ENCODE data around the gene SEZ6L.

SEZ6L gene

DNA sequence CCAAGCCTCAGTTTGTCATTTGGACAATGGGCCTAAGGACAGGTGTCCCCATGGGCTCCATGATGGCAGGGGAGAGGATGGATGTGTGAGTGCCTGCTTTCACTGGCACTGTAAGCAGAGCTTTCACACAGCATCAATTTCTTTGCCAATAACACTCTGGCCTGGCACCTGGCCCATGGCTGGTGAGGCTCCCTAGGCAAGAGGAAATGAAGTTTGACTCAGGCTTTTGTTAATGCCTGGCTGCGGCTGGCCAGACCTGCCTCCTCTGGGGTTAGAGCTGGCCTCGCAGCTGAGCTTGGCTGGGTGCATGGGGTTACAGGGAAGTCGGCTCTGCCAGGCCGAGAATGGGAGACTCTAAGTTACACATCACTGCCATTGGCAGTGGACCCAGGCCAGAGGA lies 30.0 kb upstream of the SEZ6L start:
- FAIRE-seq (no peak), DNase-seq (ENCODE audit: insufficient read length, low spot score) (no peak)
- TF ChIP-seq POLR2A (IDR thresholded peaks at IDR 0.05; ENCODE audit: low read depth, low read length) (no peak), TAF1 (IDR thresholded peaks at IDR 0.05; ENCODE audit: low read depth, low read length) (no peak), POU2F2 (IDR thresholded peaks at IDR 0.05; ENCODE audit: low read depth, low read length) (no peak), POLR2AphosphoS5 (IDR thresholded peaks at IDR 0.05; ENCODE audit: low read depth, low read length) (no peak), SPI1 (IDR thresholded peaks at IDR 0.05; ENCODE audit: low read depth, low read length) (no peak), PAX5 (IDR thresholded peaks at IDR 0.05; ENCODE audit: insufficient read depth, low read length, severe bottlenecking) (no peak)

DNA sequence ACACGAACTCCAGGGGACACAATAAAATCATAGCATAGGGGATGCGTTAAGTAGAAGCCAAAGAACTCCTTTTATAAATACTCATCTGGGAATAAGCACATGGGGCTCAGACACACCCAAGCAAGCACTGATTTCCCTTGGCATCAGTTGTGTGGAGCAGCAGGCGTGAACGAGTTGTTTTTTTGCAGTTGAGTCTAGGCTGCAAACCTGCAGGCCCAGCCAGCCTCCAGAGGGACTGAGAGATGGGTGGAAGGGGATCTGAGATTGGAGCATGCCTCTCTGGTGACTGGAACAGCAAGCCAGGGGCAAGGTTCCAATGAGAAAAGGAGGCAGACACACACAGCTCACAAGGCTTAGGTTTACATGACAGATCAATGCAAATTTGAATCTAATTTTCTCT lies 27.4 kb upstream of the SEZ6L start:
- DNase-seq (ENCODE audit: insufficient read length, low spot score) (no peak), FAIRE-seq (no peak)
- TF ChIP-seq SPI1 (IDR thresholded peaks at IDR 0.05; ENCODE audit: low read depth, low read length) (no peak), POLR2AphosphoS5 (IDR thresholded peaks at IDR 0.05; ENCODE audit: low read depth, low read length) (no peak), POU2F2 (IDR thresholded peaks at IDR 0.05; ENCODE audit: low read depth, low read length) (no peak), POLR2A (IDR thresholded peaks at IDR 0.05; ENCODE audit: low read depth, low read length) (no peak)

DNA sequence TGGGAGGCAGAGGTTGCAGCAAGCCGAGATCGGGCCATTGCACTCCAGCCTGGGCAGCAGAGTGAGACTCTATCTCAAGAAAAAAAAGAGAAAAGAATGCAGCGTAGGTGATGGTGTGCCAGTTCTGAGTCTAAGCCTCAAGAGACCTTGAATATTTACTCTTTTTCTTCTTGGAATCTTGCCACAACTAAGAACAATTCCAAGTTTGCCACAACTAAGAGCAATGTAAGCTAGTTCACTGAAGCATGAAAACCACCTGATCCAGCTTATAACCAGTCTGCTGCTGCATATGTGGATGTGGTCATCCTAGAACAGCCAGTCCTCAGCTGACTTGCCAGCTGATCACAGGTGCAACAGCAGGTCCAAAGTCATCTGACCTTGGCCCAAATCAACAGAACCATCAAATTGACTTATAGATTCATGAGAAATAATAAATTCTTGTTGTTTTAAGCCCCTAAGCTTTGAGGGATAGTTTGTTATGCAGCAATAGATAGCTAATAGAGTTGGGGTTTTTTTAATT lies 25.4 kb upstream of the SEZ6L start:
- DNase-seq (ENCODE audit: insufficient read length, low spot score) (no peak), FAIRE-seq (no peak)
- TF ChIP-seq PAX5 (IDR thresholded peaks at IDR 0.05; ENCODE audit: insufficient read depth, low read length, severe bottlenecking) = no peak
- TF ChIP-seq POLR2A (IDR thresholded peaks at IDR 0.05; ENCODE audit: low read depth, low read length) = no peak
- TF ChIP-seq SPI1 (IDR thresholded peaks at IDR 0.05; ENCODE audit: low read depth, low read length) = no peak
- TF ChIP-seq POU2F2 (IDR thresholded peaks at IDR 0.05; ENCODE audit: low read depth, low read length) = no peak
- no peak for TF ChIP-seq POLR2AphosphoS5 (IDR thresholded peaks at IDR 0.05; ENCODE audit: low read depth, low read length)
- TF ChIP-seq TAF1 (IDR thresholded peaks at IDR 0.05; ENCODE audit: low read depth, low read length) = no peak

DNA sequence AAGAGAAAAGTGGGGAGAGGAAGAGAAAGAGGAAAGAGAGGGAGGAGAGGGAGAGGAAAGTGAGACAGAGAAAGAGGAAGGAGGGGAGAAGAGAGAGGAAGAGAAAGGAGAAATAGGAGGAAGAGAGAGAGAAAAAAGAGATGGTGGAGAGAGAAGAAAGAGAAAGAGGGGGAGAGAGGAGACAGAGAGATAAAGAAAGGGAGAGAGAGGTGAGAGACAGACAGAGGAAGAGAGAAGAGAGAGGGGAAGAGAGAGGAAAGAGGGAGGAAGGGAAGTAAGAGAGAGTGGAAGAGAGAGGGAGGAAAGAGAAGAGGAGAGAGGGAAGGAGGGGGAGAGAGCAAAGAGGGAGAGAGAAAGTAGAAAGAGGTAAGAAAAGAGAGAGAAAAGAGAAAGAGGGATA lies 9.4 kb upstream of the SEZ6L start:
- no peak for FAIRE-seq

DNA sequence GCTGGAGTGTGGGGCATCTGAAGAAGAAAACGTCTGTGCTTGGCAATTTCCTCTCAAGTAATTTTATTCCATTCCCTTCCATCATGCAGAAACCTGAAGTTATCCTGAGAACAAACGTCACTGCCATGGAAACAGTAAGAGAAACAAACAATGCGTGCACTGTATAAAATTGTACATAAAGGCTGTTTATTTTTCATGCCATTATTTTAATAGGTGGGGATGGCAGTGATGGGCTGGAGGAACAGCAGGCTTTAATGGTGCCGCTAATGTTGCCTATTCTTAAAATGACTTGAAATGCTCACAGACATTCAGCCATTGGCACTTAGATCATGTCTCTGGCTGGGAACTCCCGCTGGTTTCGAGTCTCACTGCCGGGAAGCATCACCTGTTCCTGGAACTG lies 7.5 kb upstream of the SEZ6L start:
- DNase-seq (ENCODE audit: insufficient read length, low spot score) (no peak), FAIRE-seq (no peak)
- TF ChIP-seq SPI1 (IDR thresholded peaks at IDR 0.05; ENCODE audit: low read depth, low read length) (no peak), POU2F2 (IDR thresholded peaks at IDR 0.05; ENCODE audit: low read depth, low read length) (no peak), POLR2AphosphoS5 (IDR thresholded peaks at IDR 0.05; ENCODE audit: low read depth, low read length) (no peak), PAX5 (IDR thresholded peaks at IDR 0.05; ENCODE audit: insufficient read depth, low read length, severe bottlenecking) (no peak)

More for the DNA sequence above, 9.4 kb upstream of the SEZ6L start:
- DNase-seq (ENCODE audit: insufficient read length, low spot score) = no peak
- TF ChIP-seq PAX5 (IDR thresholded peaks at IDR 0.05; ENCODE audit: insufficient read depth, low read length, severe bottlenecking) (no peak), POU2F2 (IDR thresholded peaks at IDR 0.05; ENCODE audit: low read depth, low read length) (no peak), POLR2AphosphoS5 (IDR thresholded peaks at IDR 0.05; ENCODE audit: low read depth, low read length) (no peak), TAF1 (IDR thresholded peaks at IDR 0.05; ENCODE audit: low read depth, low read length) (no peak), SPI1 (IDR thresholded peaks at IDR 0.05; ENCODE audit: low read depth, low read length) (no peak), POLR2A (IDR thresholded peaks at IDR 0.05; ENCODE audit: low read depth, low read length) (no peak)

DNA sequence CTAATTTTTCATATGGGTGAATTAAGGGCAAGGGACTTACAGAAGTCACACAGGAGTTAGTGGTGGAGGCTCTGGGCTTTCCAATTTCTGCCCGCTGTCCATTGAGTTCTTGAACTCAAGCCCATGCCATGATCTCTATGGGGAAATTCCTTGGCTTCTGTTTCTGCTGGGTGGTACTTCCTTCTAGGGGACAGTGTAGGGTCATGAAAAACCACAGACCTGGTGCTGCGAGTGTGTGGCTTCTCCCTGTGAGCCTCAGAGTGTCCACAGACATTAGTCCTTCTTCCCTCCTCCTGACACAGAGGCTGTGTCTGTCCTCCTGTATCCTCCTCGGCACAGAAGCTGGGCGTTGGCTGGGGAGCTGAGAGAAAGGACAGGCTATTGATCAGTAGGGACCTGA lies 6.3 kb upstream of the SEZ6L start:
- TF ChIP-seq POLR2AphosphoS5 (IDR thresholded peaks at IDR 0.05; ENCODE audit: low read depth, low read length) (no peak), POLR2A (IDR thresholded peaks at IDR 0.05; ENCODE audit: low read depth, low read length) (no peak), SPI1 (IDR thresholded peaks at IDR 0.05; ENCODE audit: low read depth, low read length) (no peak), POU2F2 (IDR thresholded peaks at IDR 0.05; ENCODE audit: low read depth, low read length) (no peak)
- DNase-seq (ENCODE audit: insufficient read length, low spot score) (no peak), FAIRE-seq (no peak)

DNA sequence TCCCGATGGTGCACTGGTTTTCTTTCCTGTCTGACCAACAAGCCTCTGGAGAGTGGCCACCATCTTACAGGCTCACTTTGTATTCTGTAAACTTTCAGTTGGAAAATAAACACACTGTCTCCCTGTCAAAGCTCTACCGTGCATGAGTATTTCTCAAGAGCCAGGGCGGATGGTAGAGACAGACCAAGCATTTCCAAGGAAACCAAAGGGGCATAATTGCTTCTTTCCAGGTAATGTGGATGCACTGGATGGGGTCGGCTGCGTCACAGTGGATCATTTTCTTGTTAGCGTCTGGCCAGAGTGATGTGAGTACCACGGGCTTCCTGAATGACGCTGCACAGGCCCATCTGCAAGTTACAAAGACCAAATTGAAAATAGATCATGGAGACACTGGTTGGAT lies 5.1 kb upstream of the SEZ6L start:
- TF ChIP-seq POU2F2 (IDR thresholded peaks at IDR 0.05; ENCODE audit: low read depth, low read length) (no peak), TAF1 (IDR thresholded peaks at IDR 0.05; ENCODE audit: low read depth, low read length) (no peak), POLR2AphosphoS5 (IDR thresholded peaks at IDR 0.05; ENCODE audit: low read depth, low read length) (no peak), PAX5 (IDR thresholded peaks at IDR 0.05; ENCODE audit: insufficient read depth, low read length, severe bottlenecking) (no peak), SPI1 (IDR thresholded peaks at IDR 0.05; ENCODE audit: low read depth, low read length) (no peak), POLR2A (IDR thresholded peaks at IDR 0.05; ENCODE audit: low read depth, low read length) (no peak)
- no peak for DNase-seq (ENCODE audit: insufficient read length, low spot score)
- FAIRE-seq = no peak

DNA sequence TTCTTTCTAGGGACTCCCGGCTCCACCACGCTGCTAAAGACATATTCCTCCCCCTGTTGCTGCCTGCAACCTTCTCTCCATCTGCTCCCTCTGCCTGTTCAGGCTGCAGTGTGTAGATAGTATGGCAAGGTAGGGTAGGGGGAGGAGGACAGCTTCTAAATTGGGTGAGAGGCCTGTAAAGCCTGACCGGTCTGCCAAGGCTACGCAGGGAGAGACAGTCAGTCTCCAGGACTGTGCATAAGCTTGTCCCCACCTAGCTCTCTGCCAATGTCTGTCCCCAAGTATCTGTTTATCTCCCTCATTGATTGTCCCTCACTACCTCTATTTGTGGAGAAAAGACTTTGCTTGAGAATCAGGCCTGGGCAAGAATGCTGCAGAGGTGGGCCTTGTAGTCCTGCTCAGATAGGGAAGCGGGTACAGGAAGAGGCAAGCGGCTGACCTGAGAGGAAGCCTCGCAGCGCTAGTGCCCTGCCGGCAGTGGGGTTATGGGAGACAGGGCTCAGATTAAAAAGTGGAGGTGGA lies 871 bp upstream of the SEZ6L start:
- DNase-seq (ENCODE audit: insufficient read length, low spot score) (no peak), FAIRE-seq (no peak)
- TF ChIP-seq SPI1 (IDR thresholded peaks at IDR 0.05; ENCODE audit: low read depth, low read length) = no peak
- TF ChIP-seq POU2F2 (IDR thresholded peaks at IDR 0.05; ENCODE audit: low read depth, low read length) = no peak
- TF ChIP-seq POLR2AphosphoS5 (IDR thresholded peaks at IDR 0.05; ENCODE audit: low read depth, low read length) = no peak
- no peak for TF ChIP-seq TAF1 (IDR thresholded peaks at IDR 0.05; ENCODE audit: low read depth, low read length)
- TF ChIP-seq PAX5 (IDR thresholded peaks at IDR 0.05; ENCODE audit: insufficient read depth, low read length, severe bottlenecking) = no peak
- TF ChIP-seq POLR2A (IDR thresholded peaks at IDR 0.05; ENCODE audit: low read depth, low read length) = no peak

DNA sequence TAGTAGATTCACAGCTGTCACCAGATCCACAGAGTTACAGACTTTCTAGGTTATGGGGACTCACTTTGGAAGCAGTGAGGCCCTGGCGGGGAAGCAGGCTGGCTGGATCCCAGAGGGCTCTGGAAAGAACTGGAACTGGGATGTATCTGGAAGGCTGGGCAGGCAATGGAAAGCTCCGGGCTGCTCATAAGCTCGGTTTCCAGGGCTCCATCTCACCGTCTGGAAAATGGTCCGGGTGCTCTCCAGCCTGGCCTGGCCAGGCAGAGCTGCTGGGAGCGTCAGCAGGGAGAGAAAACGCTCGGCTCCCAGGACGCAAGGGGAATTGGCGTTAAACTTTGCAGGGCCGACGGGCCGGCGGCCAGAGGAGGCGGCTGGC lies 335 bp upstream of the SEZ6L start:
- TF ChIP-seq TAF1 (IDR thresholded peaks at IDR 0.05; ENCODE audit: low read depth, low read length) (no peak), POLR2AphosphoS5 (IDR thresholded peaks at IDR 0.05; ENCODE audit: low read depth, low read length) (no peak), PAX5 (IDR thresholded peaks at IDR 0.05; ENCODE audit: insufficient read depth, low read length, severe bottlenecking) (no peak), POLR2A (IDR thresholded peaks at IDR 0.05; ENCODE audit: low read depth, low read length) (no peak), SPI1 (IDR thresholded peaks at IDR 0.05; ENCODE audit: low read depth, low read length) (no peak), POU2F2 (IDR thresholded peaks at IDR 0.05; ENCODE audit: low read depth, low read length) (no peak)
- FAIRE-seq = no peak

DNA sequence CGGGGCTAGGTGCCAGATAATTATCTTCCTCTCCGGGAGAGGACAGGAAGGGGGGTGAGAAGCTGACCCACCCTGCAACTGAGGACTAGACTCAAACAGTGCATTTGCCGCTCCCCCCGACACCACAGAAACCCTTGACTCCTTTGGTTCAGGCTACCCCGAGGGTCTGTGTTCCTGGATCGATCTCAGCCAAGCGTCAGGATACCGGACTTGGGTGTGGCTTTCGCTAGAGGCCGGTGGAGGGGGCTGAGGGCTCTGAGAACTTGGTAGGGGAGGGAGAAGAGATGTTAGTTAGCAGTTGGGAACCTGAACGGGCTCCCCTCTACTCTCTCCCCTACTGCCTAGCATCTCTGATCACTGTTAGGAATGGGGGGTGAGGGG lies 840 bp downstream of the SEZ6L start:
- FAIRE-seq = no peak
- DNase-seq (ENCODE audit: insufficient read length, low spot score) = no peak
- TF ChIP-seq SPI1 (IDR thresholded peaks at IDR 0.05; ENCODE audit: low read depth, low read length) (no peak), POU2F2 (IDR thresholded peaks at IDR 0.05; ENCODE audit: low read depth, low read length) (no peak), TAF1 (IDR thresholded peaks at IDR 0.05; ENCODE audit: low read depth, low read length) (no peak), POLR2AphosphoS5 (IDR thresholded peaks at IDR 0.05; ENCODE audit: low read depth, low read length) (no peak), POLR2A (IDR thresholded peaks at IDR 0.05; ENCODE audit: low read depth, low read length) (no peak)

More for the DNA sequence above, 335 bp upstream of the SEZ6L start:
- no peak for DNase-seq (ENCODE audit: insufficient read length, low spot score)
